Stimulated activated CD4-positive, alpha-beta T cell treated with anti-CD3 and anti-CD28 coated beads, TNF-alpha, amount 100 ng/mL, for 48 hours (primary cell): ENCODE data around the gene SLC2A13.
"Not testable (repeated sequence)": the region's sequence is repeated elsewhere in the genome, so short reads cannot be mapped to it uniquely, and the experiment has no call there.

Experiments
- DNase-seq, 3 donors: peaks; one replicate each; pipeline ENCODE4 v3.0.0-alpha.2; 2020; ENCODE audit warnings: low read depth in 3 of 3

SLC2A13 gene

GRCh38 chr12:39763071-39763889 is 342.6 kb downstream of the SLC2A13 start:
- no peak for DNase-seq

GRCh38 chr12:39755478-39755877 is 350.4 kb downstream of the SLC2A13 start:
- no peak for DNase-seq

- no peak for DNase-seq
Observed at GRCh38 chr12:39752482-39753137, 353.3 kb downstream of the SLC2A13 start.

- DNase-seq, result not testable (repeated sequence)
Observed at GRCh38 chr12:39746151-39746550, 359.7 kb downstream of the SLC2A13 start.

DNA sequence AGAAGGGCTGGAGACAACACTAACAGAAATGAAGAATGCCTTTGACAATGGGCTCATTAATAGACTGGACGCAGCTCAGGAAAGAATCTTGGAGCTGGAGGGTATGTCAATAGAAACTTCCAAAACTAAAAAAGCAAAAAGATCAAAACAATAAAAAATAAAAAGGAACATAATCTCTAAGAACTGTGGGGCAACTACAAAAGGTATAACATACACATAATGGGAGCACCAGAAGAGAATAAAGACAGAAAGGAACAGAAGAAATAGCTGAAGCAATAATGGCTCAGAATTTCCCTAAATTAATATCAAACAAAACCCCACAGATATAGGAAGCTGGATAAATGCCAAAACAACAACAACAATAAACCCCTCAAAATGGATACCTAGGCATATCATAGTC is 362.2 kb downstream of the SLC2A13 start:
- no peak for DNase-seq

DNA sequence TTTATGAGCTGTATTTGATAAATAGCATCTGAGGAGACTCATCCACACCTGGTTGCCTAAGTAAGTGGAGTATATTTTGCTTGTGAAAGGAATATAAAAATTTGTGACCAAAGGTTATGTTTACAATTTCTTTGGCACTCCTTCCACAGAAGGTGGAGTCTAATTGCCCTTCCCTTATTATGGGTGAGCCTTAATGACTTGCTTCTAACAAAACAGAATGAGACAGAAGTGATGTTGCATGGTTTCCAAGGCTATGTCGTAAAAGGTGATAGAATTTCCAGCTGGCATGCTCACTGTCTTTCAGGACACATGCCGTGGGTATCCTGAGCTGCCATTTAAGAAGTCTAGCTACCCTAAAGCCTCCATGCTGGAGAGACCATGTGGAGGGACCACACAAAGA is 369.5 kb downstream of the SLC2A13 start:
- no peak for DNase-seq

GRCh38 chr12:39723831-39724230 is 382.1 kb downstream of the SLC2A13 start:
- no peak for DNase-seq

DNA sequence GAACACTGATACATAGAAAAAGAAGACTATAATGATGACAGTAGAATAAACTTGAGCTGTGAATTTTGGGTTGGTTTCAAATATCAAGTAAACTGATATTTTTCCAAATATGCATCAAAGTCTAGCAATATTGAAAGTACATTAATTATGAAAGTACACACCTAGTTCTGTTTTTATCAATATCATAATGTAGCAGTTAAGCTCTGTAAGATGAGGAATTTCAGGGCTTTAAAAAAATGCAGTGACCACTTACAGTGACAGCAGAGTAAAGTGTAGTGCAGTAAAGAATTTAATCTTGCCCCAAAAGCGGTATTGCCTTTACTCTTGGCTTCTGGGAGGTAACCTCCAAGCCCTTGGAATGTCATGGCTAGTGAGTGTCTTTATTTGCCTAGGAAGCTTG is 383.4 kb downstream of the SLC2A13 start:
- no peak for DNase-seq

- DNase-seq, result no peak
Observed at GRCh38 chr12:39713552-39713951, 392.3 kb downstream of the SLC2A13 start.

GRCh38 chr12:39712334-39712733 is 393.5 kb downstream of the SLC2A13 start:
- no peak for DNase-seq
